Ureter (tissue), 1 donor: ENCODE data around the gene MICALL1. TPM values are rescaled to one million over a fixed set of nuclear protein-coding genes. Genes with fewer than 3 reads are reported as not detected.
"Not testable (repeated sequence)": the region's sequence is repeated elsewhere in the genome, so short reads cannot be mapped to it uniquely, and the experiment has no call there.

Source experiments
- DNase-seq: peaks from one replicate; pipeline ENCODE4 v3.0.0-alpha.2; 2020; ENCODE audit warnings: low spot score
- total RNA-seq: library from RNA; stranded (reverse); gene quantifications from one replicate; pipeline ENCODE4 v1.2.4, GENCODE V29; 2023
- donor health status: DM: yes; HTN: yes; CAD: no.

Gene MICALL1
- total RNA-seq, 1 donor from 2014 or later = 80.2 TPM

DNA sequence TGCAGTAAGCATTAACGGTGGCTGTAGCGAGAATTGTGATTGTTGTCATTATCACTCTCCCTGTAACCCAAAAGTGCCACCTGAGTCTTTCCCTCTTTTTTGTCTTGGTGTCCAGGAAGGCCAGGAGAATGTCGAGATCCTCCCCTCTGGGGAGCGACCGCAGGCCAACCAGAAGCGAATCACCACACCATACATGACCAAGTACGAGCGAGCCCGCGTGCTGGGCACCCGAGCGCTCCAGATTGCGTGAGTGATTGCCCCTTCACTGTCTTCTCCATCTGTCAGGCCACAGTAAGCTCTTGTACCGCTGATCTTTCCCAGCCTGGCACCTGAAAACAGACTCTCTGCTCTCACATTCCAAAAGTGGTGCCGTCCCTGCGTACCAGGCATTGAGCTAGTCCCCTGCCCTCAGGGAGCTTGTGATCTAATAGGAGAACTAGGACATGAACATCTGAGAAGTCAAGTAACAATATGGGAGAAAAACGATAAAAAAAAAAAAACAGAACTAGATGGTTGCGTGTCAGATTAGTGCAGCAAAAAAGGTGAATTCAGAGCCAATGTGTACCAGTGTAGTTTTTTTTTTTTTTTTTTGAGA is 53.2 kb downstream of the MICALL1 start:
- no peak for DNase-seq

DNA sequence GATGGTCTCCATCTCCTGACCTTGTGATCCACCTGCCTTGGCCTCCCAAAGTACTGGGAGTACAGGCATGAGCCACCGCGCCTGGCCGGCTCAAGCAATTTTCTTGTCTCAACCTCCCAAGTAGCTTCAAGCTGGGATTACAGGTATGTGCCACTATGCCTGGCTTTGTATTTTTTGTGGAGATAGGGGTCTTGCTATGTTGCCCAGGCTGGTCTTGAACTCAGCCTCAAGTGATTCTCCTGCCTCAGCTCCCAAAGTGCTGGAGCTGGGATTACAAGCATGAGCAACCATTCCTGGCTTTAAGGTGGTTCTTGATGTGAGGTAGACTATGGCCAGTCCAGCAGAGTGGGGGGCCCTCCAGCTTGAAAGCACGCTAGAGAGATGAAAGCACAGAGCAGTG is 55.0 kb downstream of the MICALL1 start:
- no peak for DNase-seq

- no peak for DNase-seq
Observed at GRCh38 chr22:37965940-37966664, 60.0 kb downstream of the MICALL1 start.

GRCh38 chr22:37967147-37967546 is 61.0 kb downstream of the MICALL1 start:
- DNase-seq = no peak

- no peak for DNase-seq
Observed at GRCh38 chr22:37967637-37968451, 61.7 kb downstream of the MICALL1 start.

DNA sequence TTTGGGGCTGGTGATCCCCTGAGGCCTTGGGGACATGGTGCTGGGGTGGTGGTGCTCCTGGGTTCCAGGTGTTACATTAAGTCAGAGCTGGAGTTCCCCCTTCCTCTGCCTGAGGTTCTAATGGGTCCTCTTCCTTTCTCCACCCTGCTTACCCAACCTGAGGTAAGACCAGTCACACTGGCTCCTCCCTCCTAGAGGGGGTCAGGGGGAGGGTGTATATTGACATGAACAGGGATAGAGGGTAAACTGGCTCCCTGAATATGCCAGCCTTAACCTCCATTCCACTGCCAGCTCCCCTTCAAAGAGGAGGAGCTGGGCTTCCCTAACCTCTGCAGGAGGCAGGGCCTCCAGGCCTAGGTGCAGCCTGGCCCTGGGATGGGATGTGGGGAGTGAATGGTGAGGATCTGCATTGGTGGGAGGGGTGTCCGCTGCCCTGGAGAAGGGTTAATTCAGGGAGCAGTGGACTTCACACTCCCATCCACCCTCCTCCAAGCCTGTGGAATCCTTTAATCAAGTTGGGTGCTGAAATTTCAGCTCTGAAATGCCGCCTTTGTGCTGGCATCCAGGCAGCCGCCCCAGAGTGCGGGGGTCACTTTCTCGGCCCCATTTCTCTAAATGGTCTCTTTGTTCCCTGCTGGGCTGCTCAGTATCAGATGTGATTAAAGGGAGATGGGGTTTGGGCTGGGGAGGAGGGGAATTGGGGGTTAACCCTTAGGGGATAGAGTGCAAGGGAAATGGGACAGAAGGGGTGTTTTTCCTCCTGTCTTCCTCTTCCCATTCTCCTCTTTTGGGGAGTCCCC is 62.6 kb downstream of the MICALL1 start:
- no peak for DNase-seq

DNA sequence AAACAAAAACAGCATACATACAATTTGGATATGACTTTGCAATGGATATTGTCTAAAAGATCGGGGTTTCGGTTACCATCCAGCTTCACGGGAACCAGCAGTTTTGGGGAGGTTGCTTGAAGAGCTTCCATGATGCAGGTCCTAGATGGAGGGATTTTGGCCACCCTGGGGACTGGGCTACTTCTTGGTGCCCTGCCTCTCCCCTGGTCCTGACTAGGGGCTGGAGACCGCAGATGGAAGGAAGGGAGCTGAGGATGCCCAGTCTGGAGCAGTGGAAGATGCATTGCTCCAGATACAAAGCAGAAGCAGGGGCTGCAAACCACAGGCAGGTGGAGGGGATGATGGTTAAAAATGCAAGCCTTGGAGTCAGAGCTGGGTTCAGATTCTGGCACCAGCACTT is 64.8 kb downstream of the MICALL1 start:
- DNase-seq = no peak

DNA sequence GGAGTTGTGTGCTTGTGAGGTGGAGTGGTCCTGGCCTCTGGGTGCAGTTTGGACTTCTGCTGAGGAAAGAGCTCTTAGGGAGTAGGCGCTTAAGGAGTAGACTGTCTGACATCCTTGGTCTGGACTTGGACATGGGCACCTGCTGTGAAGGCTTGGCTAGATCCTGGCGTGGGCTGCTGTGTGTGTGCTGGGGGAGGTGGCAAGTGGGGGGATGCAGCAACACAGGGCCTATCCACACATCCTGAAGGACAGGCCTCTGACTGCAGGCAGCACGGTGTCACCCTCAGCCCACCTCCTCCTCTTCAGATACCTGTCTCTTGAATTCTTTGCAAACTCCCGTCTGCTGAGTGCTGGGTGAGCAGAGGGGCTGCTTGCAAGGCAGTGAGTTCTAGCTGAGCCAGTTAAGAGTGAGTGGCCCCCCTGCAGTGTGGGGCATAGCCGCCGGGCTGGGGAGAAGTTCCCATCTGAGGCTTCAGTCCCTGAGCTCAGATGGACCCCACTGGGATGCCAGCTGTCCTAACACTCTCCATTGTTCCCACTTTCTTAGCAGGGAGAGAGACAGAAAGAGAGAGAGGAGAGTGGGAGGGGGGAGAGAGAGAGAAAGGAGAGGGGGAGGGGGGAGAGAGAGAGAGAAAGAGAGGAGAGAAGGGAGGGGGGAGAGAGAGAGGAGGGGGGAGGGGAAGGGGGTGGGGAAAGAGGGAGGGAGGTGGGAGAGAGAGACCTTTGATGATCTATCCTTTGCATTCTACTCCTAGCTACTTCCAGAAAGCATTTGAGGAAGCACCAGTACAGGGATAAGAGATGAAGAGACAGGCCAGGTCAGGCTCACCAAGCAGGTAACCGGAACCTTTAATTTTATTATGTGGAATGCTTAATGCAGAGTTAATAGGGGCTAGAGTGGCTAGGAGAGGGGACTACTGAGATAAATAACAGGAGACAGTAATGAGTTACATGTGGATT is 65.7 kb downstream of the MICALL1 start:
- no peak for DNase-seq

GRCh38 chr22:37972527-37972926 is 66.4 kb downstream of the MICALL1 start:
- DNase-seq = no peak

GRCh38 chr22:37973271-37974170 is 67.4 kb downstream of the MICALL1 start:
- no peak for DNase-seq

DNA sequence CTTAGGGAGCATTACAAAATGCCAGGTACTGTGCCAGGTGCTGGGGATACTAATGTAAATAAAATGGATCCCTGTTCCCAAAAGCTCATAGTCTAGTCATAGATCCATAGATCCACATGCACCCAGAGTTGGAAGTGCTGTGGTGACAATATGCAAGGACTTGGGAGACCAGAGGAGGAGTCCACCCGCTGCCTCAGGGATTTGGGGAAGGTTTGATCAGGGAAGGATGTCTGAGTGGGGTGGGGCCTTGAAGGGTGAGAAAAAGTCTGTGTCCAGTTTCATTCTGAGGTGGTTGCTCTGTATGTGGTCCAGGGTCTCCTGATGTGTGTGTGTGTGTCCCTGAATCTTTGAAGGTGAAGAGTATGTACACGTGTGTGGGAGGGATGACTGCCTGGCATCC is 69.1 kb downstream of the MICALL1 start:
- DNase-seq = no peak

DNA sequence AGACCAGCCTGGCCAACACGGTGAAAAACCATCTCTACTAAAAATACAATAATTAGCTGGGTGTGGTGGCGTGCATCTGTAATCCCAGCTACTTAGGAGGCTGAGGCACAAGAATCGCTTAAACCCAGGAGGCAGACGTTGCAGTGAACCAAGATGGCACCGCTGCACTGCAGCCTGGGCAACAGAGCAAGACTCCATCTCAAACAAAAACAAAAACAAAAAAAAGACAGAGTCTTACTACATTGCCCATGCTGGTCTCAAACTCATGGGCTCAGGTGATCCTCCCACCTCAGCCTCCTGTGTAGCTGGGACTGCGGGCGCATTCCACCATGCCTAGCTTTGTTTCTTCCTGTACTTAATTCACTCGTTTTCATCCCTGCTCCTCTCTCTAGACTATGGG is 69.9 kb downstream of the MICALL1 start:
- DNase-seq = not testable (repeated sequence)

- DNase-seq = no peak
Observed at GRCh38 chr22:37976547-37976946, 70.5 kb downstream of the MICALL1 start.

DNA sequence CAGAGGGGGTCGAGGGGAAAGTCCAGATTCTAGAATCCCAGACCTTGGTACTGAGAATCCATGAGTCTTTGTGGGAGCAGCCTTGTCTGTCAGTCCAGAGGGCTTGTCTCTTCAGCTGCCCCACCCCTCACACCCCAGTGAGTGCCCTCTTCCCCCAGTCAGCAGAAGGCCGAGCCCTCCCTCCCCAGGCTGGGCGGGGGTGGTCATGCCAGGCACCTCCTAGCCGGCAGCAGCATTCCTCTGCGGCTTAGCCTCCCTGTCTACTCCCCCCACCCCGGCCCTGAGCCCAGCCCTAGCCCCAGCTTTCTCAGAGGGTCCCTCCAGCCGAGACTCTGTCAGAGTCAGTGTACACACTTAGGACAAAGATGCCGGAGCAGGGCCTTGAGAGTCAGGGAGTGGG is 73.7 kb downstream of the MICALL1 start:
- DNase-seq = no peak

DNA sequence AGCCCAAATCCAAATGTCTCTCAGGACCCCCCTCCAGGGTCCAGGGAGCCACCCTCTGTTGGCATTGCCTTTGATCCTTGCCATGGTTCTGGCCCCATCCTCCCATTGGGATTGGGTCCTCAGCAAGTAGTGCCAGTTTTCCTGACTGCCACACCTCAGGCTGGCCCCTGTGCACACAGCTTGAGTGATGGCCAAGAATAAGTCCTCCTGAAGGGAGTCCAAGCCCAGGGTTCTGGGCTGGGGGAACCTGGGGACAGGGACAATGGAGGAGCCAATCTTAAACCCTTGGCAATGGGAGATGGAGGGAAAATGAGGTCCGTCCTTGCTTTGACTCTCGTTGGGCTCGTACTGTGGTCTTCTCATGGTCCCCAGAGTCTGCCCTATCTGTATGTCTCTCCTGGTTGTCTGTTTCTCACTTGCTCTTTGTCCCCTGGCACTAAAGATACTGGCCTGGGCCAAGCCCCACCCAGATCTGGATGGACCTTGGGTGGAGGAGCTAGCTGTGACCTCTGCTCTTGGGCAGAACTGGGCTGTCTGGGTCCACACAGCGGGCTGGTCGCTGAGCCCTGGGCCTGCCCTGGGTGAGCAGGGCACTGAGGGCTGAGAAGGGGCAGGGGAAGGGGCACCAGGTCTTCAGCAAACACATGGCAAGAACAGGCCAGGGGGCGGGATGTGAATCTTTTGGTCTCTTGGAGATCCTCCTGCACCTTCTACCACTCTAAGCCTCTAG is 75.3 kb downstream of the MICALL1 start:
- DNase-seq = no peak

- DNase-seq = no peak
Observed at GRCh38 chr22:37982151-37982785, 76.2 kb downstream of the MICALL1 start.

DNA sequence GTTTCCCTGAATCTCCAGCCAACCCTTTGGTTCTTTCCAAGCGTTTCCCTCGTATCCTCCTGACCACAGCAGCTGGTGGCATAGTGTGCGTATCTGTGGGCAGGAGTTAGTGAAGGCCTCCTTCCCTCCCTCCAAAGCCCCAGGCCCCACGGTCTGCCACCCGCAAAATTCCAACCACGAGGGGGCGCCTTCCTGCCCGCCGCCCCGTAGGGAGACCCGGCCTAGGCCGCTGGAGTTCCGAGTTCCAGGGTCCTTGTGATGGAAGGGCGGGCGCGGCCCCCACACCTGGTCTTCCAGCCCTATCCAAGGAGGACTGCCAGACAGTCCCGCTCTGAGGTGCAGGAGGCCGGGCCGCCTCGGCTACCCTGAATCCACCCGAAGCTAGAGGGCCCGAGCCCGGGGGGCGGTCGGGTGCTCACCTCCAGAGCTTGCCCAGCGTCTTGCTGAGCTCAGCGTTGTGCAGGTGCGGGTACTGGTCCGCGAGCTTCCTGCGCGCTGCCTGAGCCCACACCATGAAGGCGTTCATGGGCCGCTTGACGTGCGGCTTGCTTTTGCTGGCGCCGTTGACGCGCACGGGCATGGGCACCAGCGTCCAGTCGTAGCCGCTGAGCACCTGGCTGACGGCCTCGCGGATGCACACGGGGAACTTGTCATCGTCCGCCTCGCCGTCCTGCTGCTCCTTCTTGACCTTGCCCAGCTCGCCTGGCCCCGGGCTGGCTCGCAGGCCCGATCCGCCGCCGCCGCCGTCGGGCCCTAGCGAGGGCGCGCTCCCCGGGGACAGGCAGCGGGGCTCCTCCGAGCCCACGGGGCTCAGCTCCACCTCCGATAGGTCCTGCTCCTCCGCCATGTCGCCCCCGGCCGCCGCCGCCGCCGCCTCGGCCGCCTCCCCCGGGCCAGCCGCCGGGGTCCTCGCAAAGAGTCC is 77.1 kb downstream of the MICALL1 start:
- DNase-seq = no peak
